A549 (cell line): ENCODE data around the gene IL4.

Experiments
- CTCF ChIP-seq: fragments of >200 bp; sonication (Bioruptor Twin); formaldehyde crosslinking; IDR thresholded peaks from 3 replicates; pipeline ENCODE4 v1.5.1; 2016
- ELK1 ChIP-seq: fragments of 150-350 bp; IDR thresholded peaks from 2 replicates; pipeline ENCODE4 v1.6.1; 2014; ENCODE audit warnings: low read depth, mild to moderate bottlenecking, low read length
- MAZ ChIP-seq: fragments of 150-350 bp; IDR thresholded peaks from 2 replicates; pipeline ENCODE4 v1.6.1; 2014; ENCODE audit warnings: antibody characterized with exemption, low read depth, low read length, borderline replicate concordance
- USF2 ChIP-seq: fragments of 450-650 bp; IDR thresholded peaks from 2 replicates; pipeline ENCODE4 v1.6.1; 2014; ENCODE audit warnings: antibody characterized with exemption
- ZFP36 ChIP-seq: fragments of 450-650 bp; IDR thresholded peaks from 2 replicates; pipeline ENCODE4 v1.6.1; 2014; ENCODE audit warnings: borderline replicate concordance; ENCODE audit not compliant: partially characterized antibody

GRCh38 chr5:132671000-132671399 lies 2.8 kb upstream of the IL4 start:
- TF ChIP-seq ELK1 (no peak), MAZ (no peak), CTCF (no peak), USF2 (no peak), ZFP36 (no peak)
